H1 (cell line): ENCODE data around the gene BRD8. TPM values are rescaled to one million over a fixed set of nuclear protein-coding genes. Genes with fewer than 3 reads are reported as not detected.
A peak's percentile ranks its signal among the peaks of the same experiment; 100 is the strongest.

Experiments used
- CTCF ChIA-PET: fragments of 300-600 bp; sonication (Branson Sonifier 250); formaldehyde crosslinking; loops from one replicate; lab custom pipeline; 2021; ENCODE audit not compliant: partially characterized antibody; lab: Charles Lee
- POLR2A ChIA-PET: fragments of 300-600 bp; sonication (Branson Sonifier 250); formaldehyde crosslinking; loops from one replicate; lab custom pipeline; 2021; ENCODE audit warnings: inconsistent platforms; ENCODE audit not compliant: partially characterized antibody; lab: Charles Lee
- DNase-seq, 2 experiments: peaks; one replicate each; pipeline versions ENCODE4 v3.0.0 to v3.0.0-alpha.2; 2010 to 2022; ENCODE audit warnings: low spot score in 2 of 2, low read depth in 1 of 2, mixed read lengths in 1 of 2
- FAIRE-seq: peaks from 2 replicates; lab custom pipeline; 2011; peaks lifted over from hg19 to GRCh38; lab: Jason Lieb, UNC
- H2AFZ ChIP-seq: 2 replicates; pipeline ENCODE4 v1.8.1; 2012; ENCODE audit warnings: low read length, inconsistent platforms
- H2AK5ac ChIP-seq: 2 replicates; pipeline ENCODE4 v1.6.1; 2013; ENCODE audit warnings: low read depth, low read length
- H2BK120ac ChIP-seq: replicated peaks from 2 replicates; pipeline ENCODE3; 2013; ENCODE audit warnings: low read depth, low read length, inconsistent platforms
- H2BK12ac ChIP-seq: 2 replicates; pipeline ENCODE4 v1.6.1; 2013; ENCODE audit warnings: low read depth, low read length
- H2BK15ac ChIP-seq: 2 replicates; pipeline ENCODE4 v1.6.1; 2013; ENCODE audit warnings: low read length
- H2BK20ac ChIP-seq: 2 replicates; pipeline ENCODE4 v1.6.1; 2013; ENCODE audit warnings: low read length
- H2BK5ac ChIP-seq: 2 replicates; pipeline ENCODE4 v1.6.1; 2013; ENCODE audit warnings: low read depth, low read length
- H3K14ac ChIP-seq: 2 replicates; pipeline ENCODE4 v1.6.1; 2013; ENCODE audit warnings: inconsistent platforms; ENCODE audit not compliant: insufficient read length
- H3K18ac ChIP-seq: 2 replicates; pipeline ENCODE4 v1.6.1; 2013; ENCODE audit warnings: low read length; ENCODE audit errors: extremely low read depth
- H3K23ac ChIP-seq: 2 replicates; pipeline ENCODE4 v1.6.1; 2013; ENCODE audit warnings: inconsistent platforms; ENCODE audit not compliant: insufficient read length
- H3K23me2 ChIP-seq: 2 replicates; pipeline ENCODE4 v1.6.1; 2013; ENCODE audit warnings: low read depth, low read length
- H3K27ac ChIP-seq: 2 replicates; pipeline ENCODE4 v1.6.1; 2011; ENCODE audit warnings: low read depth, low read length, inconsistent platforms
- H3K27me3 ChIP-seq, 4 experiments: replicated peaks in 1 of 4; 1 replicate in 1 of 4; 2 replicates in 3 of 4; pipeline versions ENCODE4 v1.6.1 to v1.8.1; 2011 to 2013; ENCODE audit warnings: low read length in 3 of 4, mild to moderate bottlenecking in 3 of 4, inconsistent platforms in 2 of 4, mixed read lengths in 2 of 4, moderate library complexity in 1 of 4; ENCODE audit not compliant: control insufficient read depth in 3 of 4, insufficient read depth in 3 of 4; ENCODE audit errors: extremely low read depth in 1 of 4
- H3K36me3 ChIP-seq, 4 experiments: 2 replicates each; pipeline versions ENCODE4 v1.6.1 to v1.8.1; 2011 to 2013; ENCODE audit warnings: mild to moderate bottlenecking in 4 of 4, low read length in 3 of 4, moderate library complexity in 2 of 4, control low read depth in 1 of 4, inconsistent platforms in 1 of 4; ENCODE audit not compliant: insufficient read depth in 4 of 4, control insufficient read depth in 2 of 4
- H3K4ac ChIP-seq: replicated peaks from 2 replicates; pipeline ENCODE3; 2013; ENCODE audit warnings: low read length, low read depth, mixed read lengths, inconsistent platforms; ENCODE audit not compliant: insufficient read length
- H3K4me1 ChIP-seq, 4 experiments: replicated peaks in 1 of 4; 1 replicate in 1 of 4; 2 replicates in 3 of 4; pipeline versions ENCODE4 v1.6.1 to v1.8.1; 2011 to 2013; ENCODE audit warnings: low read length in 3 of 4, inconsistent platforms in 2 of 4, mixed read lengths in 1 of 4; ENCODE audit not compliant: insufficient read depth in 4 of 4, control insufficient read depth in 3 of 4
- H3K4me2 ChIP-seq, 2 experiments: 2 replicates each; pipeline versions ENCODE4 v1.6.1 to v1.8.1; 2011 to 2013; ENCODE audit warnings: low read depth in 2 of 2, low read length in 2 of 2, control low read depth in 1 of 2, inconsistent platforms in 1 of 2, mild to moderate bottlenecking in 1 of 2; ENCODE audit not compliant: insufficient read depth in 1 of 2
- H3K4me3 ChIP-seq, 4 experiments: fragments of 200-600, 300-600 bp in 1 of 4; sonication (generic), shearing (Covaris generic), sonication (Bioruptor Twin) in 1 of 4; 2 replicates each; pipeline versions ENCODE4 v1.5.1 to v1.8.1; 2011 to 2016; ENCODE audit warnings: low read length in 4 of 4, low read depth in 3 of 4, control low read depth in 2 of 4, inconsistent platforms in 2 of 4, mild to moderate bottlenecking in 2 of 4, mixed read lengths in 1 of 4, moderate library complexity in 1 of 4; ENCODE audit not compliant: insufficient read depth in 2 of 4; ENCODE audit errors: extremely low read depth in 1 of 4
- H3K56ac ChIP-seq: replicated peaks from 2 replicates; pipeline ENCODE3; 2013; ENCODE audit warnings: low read depth, mild to moderate bottlenecking, mixed read lengths, low read length, inconsistent platforms; ENCODE audit not compliant: insufficient read length
- H3K79me1 ChIP-seq: 2 replicates; pipeline ENCODE4 v1.6.1; 2013; ENCODE audit warnings: low read depth, low read length, control low read depth
- H3K79me2 ChIP-seq, 2 experiments: 2 replicates each; pipeline versions ENCODE4 v1.6.1 to v1.8.1; 2012 to 2013; ENCODE audit warnings: low read length in 2 of 2, mild to moderate bottlenecking in 2 of 2, inconsistent platforms in 1 of 2; ENCODE audit not compliant: insufficient read depth in 2 of 2, control insufficient read depth in 1 of 2
- H3K9ac ChIP-seq, 4 experiments: replicated peaks in 1 of 4; 1 replicate in 1 of 4; 2 replicates in 3 of 4; pipeline versions ENCODE4 v1.6.1 to v1.8.1; 2011 to 2013; ENCODE audit warnings: low read depth in 3 of 4, low read length in 3 of 4, control low read depth in 2 of 4, mild to moderate bottlenecking in 2 of 4, moderate library complexity in 2 of 4, inconsistent platforms in 1 of 4; ENCODE audit errors: extremely low read depth in 1 of 4
- H3K9me3 ChIP-seq, 2 experiments: 2 replicates each; pipeline versions ENCODE4 v1.6.1 to v1.8.1; 2012 to 2013; ENCODE audit warnings: mild to moderate bottlenecking in 2 of 2, moderate library complexity in 2 of 2, control low read depth in 1 of 2, inconsistent platforms in 1 of 2, low read depth in 1 of 2, low read length in 1 of 2, mixed read lengths in 1 of 2; ENCODE audit not compliant: insufficient read depth in 2 of 2
- H4K20me1 ChIP-seq, 2 experiments: replicated peaks in 1 of 2; 2 replicates each; pipeline versions ENCODE3 to v1.8.1; 2011 to 2013; ENCODE audit warnings: inconsistent platforms in 2 of 2, low read length in 2 of 2, mild to moderate bottlenecking in 1 of 2; ENCODE audit not compliant: insufficient read depth in 2 of 2, control insufficient read depth in 1 of 2
- H4K5ac ChIP-seq: 2 replicates; pipeline ENCODE4 v1.6.1; 2013; ENCODE audit warnings: low read length, low read depth, mixed read lengths, inconsistent platforms; ENCODE audit not compliant: insufficient read length
- H4K8ac ChIP-seq: 2 replicates; pipeline ENCODE4 v1.8.0; 2013; ENCODE audit warnings: mild to moderate bottlenecking, moderate library complexity, low read length, inconsistent platforms; ENCODE audit not compliant: insufficient read depth; ENCODE audit errors: extremely low read depth
- H4K91ac ChIP-seq: replicated peaks from 2 replicates; pipeline ENCODE3; 2013; ENCODE audit warnings: low read length, mixed read lengths, inconsistent platforms; ENCODE audit not compliant: insufficient read length
- CBX8 ChIP-seq: fragments of 300-800, 300-1000 bp; sonication (generic); IDR thresholded peaks from 2 replicates; pipeline ENCODE4 v1.7.1; 2016; ENCODE audit warnings: low read depth, low read length, borderline replicate concordance
- CEBPB ChIP-seq: IDR thresholded peaks from 2 replicates; pipeline ENCODE4 v1.6.1; 2012; ENCODE audit warnings: low read depth, low read length
- CHD2 ChIP-seq: IDR thresholded peaks from 2 replicates; pipeline ENCODE4 v1.6.1; 2012; ENCODE audit warnings: low read length, improper control_type of control experiment
- EZH2 ChIP-seq: fragments of 200-600 bp; sonication (generic); IDR thresholded peaks from 2 replicates; pipeline ENCODE4 v1.7.1; 2012; ENCODE audit warnings: low read depth, mild to moderate bottlenecking, moderate library complexity, low read length, inconsistent platforms; ENCODE audit not compliant: severe bottlenecking
- HDAC2 ChIP-seq, 2 experiments: fragments of 300-600 bp in 1 of 2; sonication (generic) in 1 of 2; IDR thresholded peaks; 2 replicates each; pipeline ENCODE4 v1.6.1; 2011 to 2012; ENCODE audit warnings: low read depth in 2 of 2, low read length in 2 of 2, mild to moderate bottlenecking in 2 of 2, moderate library complexity in 2 of 2, borderline replicate concordance in 1 of 2, inconsistent platforms in 1 of 2
- MAFK ChIP-seq: IDR thresholded peaks from 2 replicates; pipeline ENCODE4 v1.6.1; 2012; ENCODE audit warnings: low read depth, mild to moderate bottlenecking, improper control_type of control experiment, low read length
- POU5F1 ChIP-seq: IDR thresholded peaks from 2 replicates; pipeline ENCODE4 v1.6.1; 2011; ENCODE audit warnings: low read depth, mild to moderate bottlenecking, low read length, moderate library complexity
- RAD21 ChIP-seq, 2 experiments: IDR thresholded peaks in 1 of 2; conservative IDR thresholded peaks in 1 of 2; 2 replicates each; pipeline ENCODE4 v1.6.1; 2011; ENCODE audit warnings: low read depth in 2 of 2, low read length in 2 of 2, improper control_type of control experiment in 1 of 2, inconsistent platforms in 1 of 2, mild to moderate bottlenecking in 1 of 2, moderate library complexity in 1 of 2
- SP1 ChIP-seq: IDR thresholded peaks from 2 replicates; pipeline ENCODE4 v1.6.1; 2011; ENCODE audit warnings: low read depth, low read length
- SP2 ChIP-seq: IDR thresholded peaks from 2 replicates; pipeline ENCODE4 v1.6.1; 2012; ENCODE audit warnings: mild to moderate bottlenecking, low read length, inconsistent platforms
- TAF7 ChIP-seq: optimal IDR thresholded peaks from 2 replicates; pipeline ENCODE3; 2011; ENCODE audit warnings: low read depth, mild to moderate bottlenecking, inconsistent platforms, low read length, moderate library complexity, borderline replicate concordance
- USF2 ChIP-seq: IDR thresholded peaks from 2 replicates; pipeline ENCODE4 v1.6.1; 2011; ENCODE audit warnings: low read length, improper control_type of control experiment
- WGBS, 2 experiments: shearing (Covaris generic) in 1 of 2; methylation state at CpG; one replicate each; pipeline versions ENCODE4 v1.1.6 to v1.1.7; 2013 to 2015; ENCODE audit warnings: low lambda C conversion rate in 2 of 2, mixed read lengths in 2 of 2, inconsistent platforms in 1 of 2, low coverage in 1 of 2, missing lambda C conversion rate in 1 of 2; ENCODE audit not compliant: insufficient replicate concordance in 2 of 2, insufficient coverage in 1 of 2, insufficient read length in 1 of 2; ENCODE audit errors: extremely low coverage in 1 of 2, missing lambda C conversion rate in 1 of 2; 5-methylcytosine and 5-hydroxymethylcytosine counted together
- polyA plus RNA-seq, 7 experiments: library from polyadenylated mRNA; depleted of rRNA in 3 of 7; stranded (reverse) in 5 of 7; unstranded in 2 of 7; fragments of >200 nt in 5 of 7; fragments of 200-250 nt in 2 of 7; gene quantifications; 1 replicate in 5 of 7; 2 replicates in 1 of 7; 4 replicates in 1 of 7; pipeline versions ENCODE4 v1.2.1 to v1.2.3, GENCODE V29; 2011 to 2013; ENCODE audit warnings: missing spikeins in 2 of 7, mixed read lengths in 2 of 7
- total RNA-seq: library from RNA; stranded (reverse); fragmentation: NEBNext Ultra II Directional; extraction: Animal tissue kit (Norgen Biotek cat#: 25700); gene quantifications from 2 replicates; pipeline ENCODE4 v1.2.1, GENCODE V29; 2021

Gene BRD8
- total and polyA plus RNA-seq, 2 of the 8 experiments (the other 6 are each of a cell fraction or from before 2014, with no cell fraction given), result 37.8 to 75.8 TPM

GRCh38 chr5:138132543-138132942 lies 45.9 kb downstream of the BRD8 start:
- Histone ChIP-seq H3K79me2 (no peaks in the 10 kb centered on the region), H2BK5ac (no peak overlapping the region), H3K36me3 (no peaks in the 10 kb centered on the region), H3K4ac (no peak overlapping the region), H2BK12ac (no peak overlapping the region), H3K4me1 (no peaks in the 10 kb centered on the region; a peak in 1 of 7 replicates), H2AFZ (no peak overlapping the region), H2AK5ac (no peak overlapping the region), H2BK120ac (no peak overlapping the region), H3K27ac (no peak overlapping the region), H3K23me2 (no peaks in the 10 kb centered on the region), H3K23ac (no peak overlapping the region), H4K20me1 (no peaks in the 10 kb centered on the region), H3K27me3 (no peaks in the 10 kb centered on the region), H3K56ac (no peak overlapping the region), H3K9me3 (no peaks in the 10 kb centered on the region), H3K14ac (no peak overlapping the region), H3K4me2 (0 out of 4 replicates have a peak overlapping the region, but pooled peaks have one; percentile 21 to 29), H3K9ac (no peak overlapping the region), H3K18ac (no peak overlapping the region), H4K8ac (no peak overlapping the region), H2BK20ac (no peak overlapping the region), H4K91ac (no peak overlapping the region), H2BK15ac (no peak overlapping the region), H4K5ac (no peak overlapping the region), H3K79me1 (no peaks in the 10 kb centered on the region), H3K4me3 (peak overlapping the region in 1 of 4 experiments; percentile 49; a peak in 2 of 8 replicates)
- POLR2A ChIA-PET, result interaction anchor here (1.4 kb wide), 1 partner anchor 55 kb away, joined by 3 read pairs; no protein-coding TSS in a partner anchor
- CTCF ChIA-PET, result interaction anchor here (0.6 to 8.4 kb wide), 22 partner anchors 8 to 354 kb away, joined by 3 to 288 read pairs (median 6); partner anchors contain the start of gene WNT8A
- DNase-seq, result no peak
- 88% methylated on average over 7 of the region's 7 CpGs; no CpG with 5 or more reads in 1 of the 2 experiments for WGBS, 2 experiments
- FAIRE-seq, result no peak
- TF ChIP-seq CEBPB (no peak), CHD2 (no peak), SP2 (no peak), CBX8 (no peak), USF2 (no peak), EZH2 (no peak), POU5F1 (no peak), TAF7 (no peak), HDAC2 (IDR thresholded peaks at IDR 0.05; ENCODE audit: borderline replicate concordance in 1 of 2, low read depth in 2 of 2, low read length in 2 of 2) (no peak), MAFK (no peak), SP1 (no peak), RAD21 (IDR thresholded peaks at IDR 0.05 in 1 of 2, conservative IDR thresholded peaks at IDR 0.05 in 1 of 2; ENCODE audit: low read depth in 2 of 2, low read length in 2 of 2) (no peak)
